GM10248 (cell line): Measurements from ENCODE around the gene SLC5A8.

ENCODE experiments used
- CTCF ChIA-PET: fragments of 300-600 bp; sonication (Branson Sonifier 250); formaldehyde crosslinking; extraction: SDS; loops from one replicate; lab custom pipeline; 2021; ENCODE audit warnings: antibody characterized with exemption; lab: Yijun Ruan, JAX
- POLR2A ChIA-PET: fragments of 350-650 bp; sonication (Branson Sonifier 250); formaldehyde crosslinking; extraction: SDS; loops from one replicate; lab custom pipeline; 2020; ENCODE audit warnings: antibody characterized with exemption; lab: Yijun Ruan, JAX
- DNase-seq: peaks from one replicate; pipeline ENCODE4 v3.0.0; 2012; ENCODE audit errors: extremely low spot score
- CTCF ChIP-seq: IDR thresholded peaks from 2 replicates; pipeline ENCODE4 v1.5.1; 2012; ENCODE audit warnings: mild to moderate bottlenecking, low read depth; ENCODE audit errors: extremely low read depth, missing control alignments, control extremely low read depth

The SLC5A8 gene

DNA sequence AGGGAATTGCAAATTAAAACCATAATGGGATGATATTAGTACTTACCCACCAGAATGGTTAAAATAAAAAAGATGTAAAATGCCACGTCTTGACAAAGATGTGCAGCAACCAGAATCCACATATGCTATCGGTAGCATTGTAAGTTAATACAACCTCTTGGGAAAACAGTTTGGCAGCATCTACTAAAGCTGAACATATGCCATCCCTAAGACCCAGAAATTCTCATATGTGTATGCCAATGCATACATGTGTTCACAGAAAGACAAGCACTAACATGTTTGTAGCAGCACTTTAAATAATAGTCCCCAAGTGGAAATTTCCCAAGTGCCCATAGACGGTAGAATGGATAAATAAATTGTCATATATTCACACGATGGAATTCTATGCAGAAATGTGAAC is 28.3 kb upstream of the SLC5A8 start:
- ChIA-PET POLR2A (no interaction called here), CTCF (no interaction called here)
- DNase-seq: no peak
- TF ChIP-seq CTCF: no peak

GRCh38 chr12:101235686-101236085 is 25.6 kb upstream of the SLC5A8 start:
- DNase-seq: no peak
- ChIA-PET POLR2A (no interaction called here), CTCF (no interaction called here)
- no peak for TF ChIP-seq CTCF

DNA sequence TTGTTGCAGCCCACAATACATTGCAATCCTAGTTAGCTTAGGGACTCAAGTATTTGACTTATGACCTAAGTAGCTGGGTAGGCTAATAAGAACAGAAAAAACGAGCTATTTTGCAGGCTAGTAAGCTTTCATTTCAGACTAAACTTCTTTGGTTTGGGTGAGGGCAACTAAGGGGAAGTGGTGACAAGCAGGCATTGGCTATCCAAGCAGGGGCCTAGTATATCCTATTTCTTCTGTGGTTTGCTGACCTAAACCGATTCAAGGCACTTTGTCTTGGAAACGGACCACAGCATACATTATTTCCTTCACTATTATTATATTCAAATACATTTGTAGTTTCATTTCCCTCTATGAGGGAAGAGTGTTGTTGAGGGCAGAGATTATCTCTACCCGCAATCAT is 21.6 kb upstream of the SLC5A8 start:
- no peak for TF ChIP-seq CTCF
- ChIA-PET POLR2A (no interaction called here), CTCF (interaction anchor here (1.7 kb wide), 1 partner anchor 126 kb away, joined by 3 read pairs; no protein-coding TSS in a partner anchor)
- no peak for DNase-seq

DNA sequence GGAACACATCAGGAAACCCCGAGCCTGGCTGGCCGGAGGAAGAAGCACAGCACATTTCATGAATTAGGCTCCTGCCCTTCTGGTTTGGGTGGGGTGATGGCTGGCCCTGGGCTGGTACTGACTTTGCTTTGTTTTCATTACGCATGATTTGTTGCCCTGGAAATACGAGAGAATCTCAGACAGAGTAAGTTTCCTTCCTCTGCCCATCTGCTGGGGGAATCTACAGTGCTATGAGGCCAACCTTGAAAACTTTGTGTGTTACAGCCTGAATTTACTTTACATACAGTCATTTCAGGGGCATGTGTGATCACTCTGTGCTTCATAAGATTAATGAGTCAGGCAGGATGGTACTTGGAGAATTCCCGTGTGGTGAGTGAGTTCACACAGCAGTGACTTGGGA is 20.5 kb upstream of the SLC5A8 start:
- no peak for TF ChIP-seq CTCF
- ChIA-PET CTCF (no interaction called here), POLR2A (no interaction called here)
- no peak for DNase-seq

DNA sequence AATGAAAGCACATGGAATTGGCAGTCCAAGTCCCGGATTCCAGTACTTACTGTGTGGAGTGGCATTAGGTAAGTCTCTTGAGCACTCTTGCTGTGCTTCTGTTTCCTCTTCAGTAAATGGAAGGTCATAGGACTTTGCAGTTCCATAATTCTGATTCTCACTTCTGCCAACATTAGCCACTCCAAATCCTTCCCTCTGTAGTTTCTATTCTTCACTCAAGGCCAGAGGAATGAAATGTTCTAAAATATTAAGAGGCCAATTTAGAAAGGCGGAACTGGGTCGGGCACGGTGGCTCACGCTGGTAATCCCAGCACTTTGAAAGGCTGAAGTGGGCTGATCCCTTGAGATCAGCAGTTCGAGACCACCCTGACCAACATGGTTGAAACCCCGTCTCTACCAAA is 19.8 kb upstream of the SLC5A8 start:
- TF ChIP-seq CTCF: no peak
- no peak for DNase-seq
- CTCF ChIA-PET: no interaction called here
- POLR2A ChIA-PET: no interaction called here

DNA sequence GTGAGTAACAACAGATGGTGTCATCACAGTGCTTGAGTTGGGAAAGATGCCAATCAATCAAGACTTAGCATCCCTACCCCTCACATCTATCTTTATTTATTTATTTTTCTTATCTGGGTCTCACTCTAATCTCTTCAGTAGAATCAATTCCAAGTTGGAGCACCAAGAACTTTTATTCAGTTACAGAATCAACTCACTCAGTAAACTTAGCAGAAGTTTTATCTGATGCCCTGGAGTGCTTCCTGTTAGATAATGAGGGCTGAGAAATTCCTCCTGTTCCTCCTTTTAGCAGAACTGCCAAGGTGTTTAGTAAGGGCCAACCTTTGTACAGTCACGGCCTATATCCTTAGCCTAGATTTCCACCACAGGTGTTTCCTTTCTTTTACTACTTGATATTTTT is 11.3 kb upstream of the SLC5A8 start:
- POLR2A ChIA-PET: no interaction called here
- CTCF ChIA-PET: no interaction called here
- no peak for TF ChIP-seq CTCF
- no peak for DNase-seq

DNA sequence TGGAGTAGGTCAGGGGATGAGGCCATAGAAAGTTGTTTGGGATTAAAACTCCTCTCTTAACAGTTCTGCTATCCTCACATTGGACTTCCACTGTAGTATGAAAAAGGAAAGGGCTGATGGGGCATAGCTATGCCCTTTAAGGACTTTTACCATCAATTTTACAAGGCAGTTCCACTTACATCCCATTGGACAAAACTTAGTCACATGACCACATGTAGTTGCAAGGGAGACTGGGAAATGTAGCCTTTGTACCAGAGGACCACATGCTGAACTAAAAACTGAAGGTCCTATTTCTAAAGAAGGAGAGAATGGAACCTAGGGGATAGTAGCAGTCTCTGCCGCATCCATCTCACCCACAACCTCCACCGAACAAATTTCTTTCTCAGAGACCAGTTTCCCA is 6.8 kb upstream of the SLC5A8 start:
- TF ChIP-seq CTCF: no peak
- DNase-seq: no peak
- ChIA-PET POLR2A (no interaction called here), CTCF (no interaction called here)
